Measurements from ENCODE around the gene NAALADL2. TPM values are rescaled to one million over a fixed set of nuclear protein-coding genes. Genes with fewer than 3 reads are reported as not detected.
"Not testable (repeated sequence)": the region's sequence is repeated elsewhere in the genome, so short reads cannot be mapped to it uniquely, and the experiment has no call there.

NAALADL2 gene
- total RNA-seq, 4 donors from 2014 or later = 10.3 to 16.7 (median 10.9) TPM

GRCh38 chr3:175129571-175129970 is 270.4 kb downstream of the NAALADL2 start:
- WGBS, 2 donors = 58 to 69% methylated on average over 2 of the region's 2 CpGs
- Histone ChIP-seq H3K27me3 (no peaks in the 10 kb centered on the region), H3K36me3 (no peaks in the 10 kb centered on the region), H3K27ac (no peak overlapping the region), H3K4me3 (no peak overlapping the region), H3K9me3 (no peaks in the 10 kb centered on the region), H3K4me1 (no peaks in the 10 kb centered on the region)
- DNase-seq (ENCODE audit: low spot score in 2 of 2) = no peak
- no peak for TF ChIP-seq EP300 (IDR thresholded peaks at IDR 0.05)
- TF ChIP-seq POLR2A (IDR thresholded peaks at IDR 0.05) = no peak
- TF ChIP-seq, protein P1, sequence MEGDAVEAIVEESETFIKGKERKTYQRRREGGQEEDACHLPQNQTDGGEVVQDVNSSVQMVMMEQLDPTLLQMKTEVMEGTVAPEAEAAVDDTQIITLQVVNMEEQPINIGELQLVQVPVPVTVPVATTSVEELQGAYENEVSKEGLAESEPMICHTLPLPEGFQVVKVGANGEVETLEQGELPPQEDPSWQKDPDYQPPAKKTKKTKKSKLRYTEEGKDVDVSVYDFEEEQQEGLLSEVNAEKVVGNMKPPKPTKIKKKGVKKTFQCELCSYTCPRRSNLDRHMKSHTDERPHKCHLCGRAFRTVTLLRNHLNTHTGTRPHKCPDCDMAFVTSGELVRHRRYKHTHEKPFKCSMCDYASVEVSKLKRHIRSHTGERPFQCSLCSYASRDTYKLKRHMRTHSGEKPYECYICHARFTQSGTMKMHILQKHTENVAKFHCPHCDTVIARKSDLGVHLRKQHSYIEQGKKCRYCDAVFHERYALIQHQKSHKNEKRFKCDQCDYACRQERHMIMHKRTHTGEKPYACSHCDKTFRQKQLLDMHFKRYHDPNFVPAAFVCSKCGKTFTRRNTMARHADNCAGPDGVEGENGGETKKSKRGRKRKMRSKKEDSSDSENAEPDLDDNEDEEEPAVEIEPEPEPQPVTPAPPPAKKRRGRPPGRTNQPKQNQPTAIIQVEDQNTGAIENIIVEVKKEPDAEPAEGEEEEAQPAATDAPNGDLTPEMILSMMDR (IDR thresholded peaks at IDR 0.05) = no peak

- DNase-seq (ENCODE audit: low spot score in 2 of 2); H3K4me3 ChIP-seq: not testable (repeated sequence)
Observed at GRCh38 chr3:175131866-175132265, 272.7 kb downstream of the NAALADL2 start.

GRCh38 chr3:175132706-175133105 is 273.6 kb downstream of the NAALADL2 start:
- H3K4me3 ChIP-seq; H3K27me3 ChIP-seq; DNase-seq (ENCODE audit: low spot score in 2 of 2); H3K4me1 ChIP-seq; H3K9me3 ChIP-seq; H3K27ac ChIP-seq; H3K36me3 ChIP-seq: not testable (repeated sequence)
- WGBS, 2 donors = 93 to 100% methylated on average over 8 to 9 of the region's 28 CpGs

More at GRCh38 chr3:175131866-175132265, 272.7 kb downstream of the NAALADL2 start:
- not testable (repeated sequence) for H3K4me1 ChIP-seq, H3K27ac ChIP-seq, H3K36me3 ChIP-seq, H3K9me3 ChIP-seq, H3K27me3 ChIP-seq
- no CpG with 5 or more reads among the region's 28 CpGs for WGBS, 2 donors

DNA sequence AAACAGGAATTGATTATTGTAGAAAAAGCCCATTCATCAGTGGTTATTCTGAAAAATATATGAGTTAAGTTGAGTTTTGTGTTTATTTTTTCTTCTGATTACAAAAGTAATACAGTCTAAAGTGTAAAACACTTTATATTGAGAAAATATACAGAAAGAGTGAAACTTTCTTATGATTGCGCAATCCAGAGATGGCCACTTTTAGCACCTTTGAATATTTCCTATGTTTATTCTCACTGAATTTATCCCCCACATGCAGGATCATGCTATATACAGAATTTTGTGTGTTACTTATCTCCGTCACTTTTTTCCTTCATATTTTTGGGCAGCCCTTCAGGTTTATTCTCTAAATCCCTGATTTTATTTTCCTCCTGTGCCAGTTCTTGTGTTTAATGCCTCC is 285.2 kb downstream of the NAALADL2 start:
- TF ChIP-seq EP300 (IDR thresholded peaks at IDR 0.05) = no peak
- TF ChIP-seq POLR2A (IDR thresholded peaks at IDR 0.05) = no peak
- TF ChIP-seq, protein P1 (IDR thresholded peaks at IDR 0.05) = no peak
- no peak overlapping the region for H3K4me3 ChIP-seq
- H3K4me1 ChIP-seq = no peaks in the 10 kb centered on the region
- no peaks in the 10 kb centered on the region for H3K9me3 ChIP-seq
- H3K27ac ChIP-seq = no peak overlapping the region
- H3K27me3 ChIP-seq = no peaks in the 10 kb centered on the region
- 96 to 99% methylated on average over 2 of the region's 2 CpGs for WGBS, 2 donors
- no peaks in the 10 kb centered on the region for H3K36me3 ChIP-seq
- DNase-seq (ENCODE audit: low spot score in 2 of 2) = no peak

- whole genome bisulfite sequencing, 2 donors = 65 to 79% methylated on average over 1 of the region's 1 CpG
- H3K27me3 ChIP-seq = no peaks in the 10 kb centered on the region
- TF ChIP-seq POLR2A (IDR thresholded peaks at IDR 0.05) = no peak
- TF ChIP-seq, protein P1 (IDR thresholded peaks at IDR 0.05) = peak in 1 of 5 experiments; percentile 16
- no peaks in the 10 kb centered on the region for H3K4me1 ChIP-seq
- H3K36me3 ChIP-seq = no peaks in the 10 kb centered on the region
- no peak overlapping the region for H3K27ac ChIP-seq
- H3K9me3 ChIP-seq = no peaks in the 10 kb centered on the region
- H3K4me3 ChIP-seq = no peak overlapping the region
- no peak for DNase-seq (ENCODE audit: low spot score in 2 of 2)
Observed at GRCh38 chr3:175146258-175146657, 287.1 kb downstream of the NAALADL2 start.

DNA sequence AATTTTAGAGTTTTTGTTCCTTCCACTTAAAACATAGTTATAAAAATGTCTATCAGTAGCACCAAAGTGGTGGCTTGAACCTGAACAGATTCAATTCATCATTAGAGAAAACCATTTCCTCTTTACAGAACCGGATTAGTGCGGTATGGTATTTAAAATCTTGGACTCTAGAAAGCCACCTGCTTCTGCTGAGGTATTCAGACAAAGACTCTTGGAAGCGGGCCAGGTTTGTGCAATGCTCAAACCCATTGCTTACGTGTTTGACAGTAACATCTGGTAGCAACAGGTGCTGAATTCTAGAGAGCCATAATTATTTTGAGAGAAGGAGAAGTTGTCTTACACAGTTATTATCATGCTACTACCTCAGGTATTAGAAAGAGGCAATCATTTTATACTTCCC is 290.5 kb downstream of the NAALADL2 start:
- 67 to 85% methylated on average over 4 of the region's 4 CpGs for WGBS, 2 donors
- no peaks in the 10 kb centered on the region for H3K4me1 ChIP-seq
- TF ChIP-seq POLR2A (IDR thresholded peaks at IDR 0.05) = no peak
- TF ChIP-seq, protein P1 (IDR thresholded peaks at IDR 0.05) = no peak
- H3K4me3 ChIP-seq = no peak overlapping the region
- no peaks in the 10 kb centered on the region for H3K36me3 ChIP-seq
- DNase-seq (ENCODE audit: low spot score in 2 of 2) = no peak
- no peaks in the 10 kb centered on the region for H3K27me3 ChIP-seq
- no peak overlapping the region for H3K27ac ChIP-seq
- H3K9me3 ChIP-seq = no peaks in the 10 kb centered on the region
